HepG2 (cell line): ENCODE results near the gene OGT.

Source experiments
- BHLHE40 ChIP-seq: IDR thresholded peaks from 2 replicates; pipeline ENCODE4 v1.6.1; 2011; ENCODE audit warnings: low read length, improper control_type of control experiment
- CBX2 ChIP-seq, 2 experiments: fragments of 200-600 bp in 1 of 2; sonication (generic); formaldehyde crosslinking in 1 of 2; IDR thresholded peaks; 2 replicates each; pipeline versions ENCODE4 v1.7.0 to v1.8.1; 2018 to 2022; ENCODE audit warnings: low read depth in 2 of 2, low read length in 1 of 2, mild to moderate bottlenecking in 1 of 2, missing genetic modification reagents in 1 of 2
- CERS6 ChIP-seq: sonication (generic); formaldehyde crosslinking; IDR thresholded peaks from 2 replicates; pipeline ENCODE4 v1.5.0; 2020; ENCODE audit warnings: missing genetic modification reagents
- HNF1A ChIP-seq, 2 experiments: sonication (generic) in 1 of 2; formaldehyde crosslinking in 1 of 2; IDR thresholded peaks; 2 replicates each; pipeline versions ENCODE4 v1.4.0 to v1.6.1; 2016 to 2020; ENCODE audit warnings: borderline replicate concordance in 1 of 2, low read depth in 1 of 2, mild to moderate bottlenecking in 1 of 2, missing genetic modification reagents in 1 of 2
- POLR2A ChIP-seq, 2 experiments: IDR thresholded peaks; 2 replicates each; pipeline ENCODE4 v1.6.1; 2011; ENCODE audit warnings: low read depth in 2 of 2, low read length in 2 of 2, mild to moderate bottlenecking in 1 of 2, moderate library complexity in 1 of 2; ENCODE audit not compliant: insufficient read depth in 1 of 2
- SMAD1 ChIP-seq: sonication (generic); formaldehyde crosslinking; IDR thresholded peaks from 2 replicates; pipeline ENCODE4 v1.4.0; 2020; ENCODE audit warnings: missing genetic modification reagents, low read depth, mild to moderate bottlenecking, borderline replicate concordance
- THAP9 ChIP-seq: sonication (generic); formaldehyde crosslinking; IDR thresholded peaks from 2 replicates; pipeline ENCODE4; 2020; ENCODE audit warnings: missing genetic modification reagents, mild to moderate bottlenecking, borderline replicate concordance
- YY1 ChIP-seq: IDR thresholded peaks from 2 replicates; pipeline ENCODE4 v1.6.1; 2011; ENCODE audit warnings: low read length, low read depth, moderate library complexity, mild to moderate bottlenecking; ENCODE audit not compliant: insufficient read depth, insufficient replicate concordance
- ZNF501 ChIP-seq: sonication (generic); formaldehyde crosslinking; IDR thresholded peaks from 2 replicates; pipeline ENCODE4 v1.5.1; 2020; ENCODE audit warnings: mild to moderate bottlenecking, moderate library complexity, missing genetic modification reagents
- ZXDC ChIP-seq: sonication (generic); formaldehyde crosslinking; IDR thresholded peaks from 2 replicates; pipeline ENCODE4 v1.5.0; 2020; ENCODE audit warnings: mild to moderate bottlenecking, missing genetic modification reagents

- TF ChIP-seq ZNF501 (CRISPR knock-in tag) (no peak), YY1 (no peak), CBX2 (IDR thresholded peaks at IDR 0.05; ENCODE audit: low read depth, low read length) (no peak), CBX2 (CRISPR knock-in tag; IDR thresholded peaks at IDR 0.05; ENCODE audit: low read depth) (no peak), HNF1A (IDR thresholded peaks at IDR 0.05; ENCODE audit: low read depth) (no peak), HNF1A (CRISPR knock-in tag; IDR thresholded peaks at IDR 0.05; ENCODE audit: borderline replicate concordance) (no peak), ZXDC (no peak), THAP9 (CRISPR knock-in tag) (no peak), POLR2A (IDR thresholded peaks at IDR 0.05; ENCODE audit: insufficient read depth in 1 of 2, low read depth in 2 of 2, low read length in 2 of 2) (no peak), SMAD1 (no peak), CERS6 (no peak), BHLHE40 (no peak)
These were observed 23.6 kb upstream of the OGT start for GRCh38 chrX:71509289-71509688.
